Fibroblast of skin of right quadriceps (primary cell): Measurements from ENCODE around the gene TDRD9.

Experiments used
- DNase-seq: peaks from one replicate; pipeline ENCODE4 v3.0.0-alpha.2; 2013

Gene TDRD9

GRCh38 chr14:103994535-103995184 lies 66.4 kb downstream of the TDRD9 start:
- no peak for DNase-seq

DNA sequence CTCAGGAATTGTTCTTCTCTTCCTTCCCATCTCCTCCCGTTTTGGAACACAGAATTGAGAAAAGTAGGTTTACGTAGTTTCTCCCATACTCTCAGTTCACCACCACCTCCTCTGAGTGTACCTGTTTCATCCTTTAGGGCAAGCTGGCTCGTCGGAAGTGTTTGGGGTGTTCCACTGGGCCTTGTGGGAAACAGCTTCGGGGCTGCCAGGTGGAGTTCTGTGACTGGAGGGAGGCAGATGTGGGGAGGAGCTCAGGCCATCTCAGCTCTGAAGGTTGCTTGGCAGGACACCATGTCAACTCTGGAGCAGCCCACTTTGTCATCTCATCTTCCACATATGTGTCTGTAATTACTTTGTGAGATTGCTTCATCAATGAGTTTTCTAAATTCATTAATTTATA lies 67.6 kb downstream of the TDRD9 start:
- no peak for DNase-seq

- DNase-seq, result no peak
Observed at GRCh38 chr14:103997391-103997790, 69.1 kb downstream of the TDRD9 start.

DNA sequence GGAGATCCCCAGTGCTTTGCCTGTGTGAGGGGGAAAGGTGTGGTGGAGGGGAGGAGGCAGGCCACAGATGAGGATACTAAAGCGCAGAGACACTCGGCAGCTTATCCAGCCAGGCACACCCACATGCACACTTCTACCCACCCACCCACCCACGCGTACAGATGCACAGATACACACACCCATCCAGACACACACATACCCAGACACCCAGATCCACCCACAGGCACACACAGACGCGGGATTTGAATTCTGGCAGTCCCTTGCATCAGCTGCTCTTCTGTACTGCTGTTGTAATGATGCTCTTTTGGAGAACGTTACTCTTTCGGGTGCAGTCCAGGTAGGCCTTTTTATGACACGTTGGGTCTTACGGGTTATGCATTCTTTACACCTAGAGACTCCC lies 69.8 kb downstream of the TDRD9 start:
- no peak for DNase-seq

DNA sequence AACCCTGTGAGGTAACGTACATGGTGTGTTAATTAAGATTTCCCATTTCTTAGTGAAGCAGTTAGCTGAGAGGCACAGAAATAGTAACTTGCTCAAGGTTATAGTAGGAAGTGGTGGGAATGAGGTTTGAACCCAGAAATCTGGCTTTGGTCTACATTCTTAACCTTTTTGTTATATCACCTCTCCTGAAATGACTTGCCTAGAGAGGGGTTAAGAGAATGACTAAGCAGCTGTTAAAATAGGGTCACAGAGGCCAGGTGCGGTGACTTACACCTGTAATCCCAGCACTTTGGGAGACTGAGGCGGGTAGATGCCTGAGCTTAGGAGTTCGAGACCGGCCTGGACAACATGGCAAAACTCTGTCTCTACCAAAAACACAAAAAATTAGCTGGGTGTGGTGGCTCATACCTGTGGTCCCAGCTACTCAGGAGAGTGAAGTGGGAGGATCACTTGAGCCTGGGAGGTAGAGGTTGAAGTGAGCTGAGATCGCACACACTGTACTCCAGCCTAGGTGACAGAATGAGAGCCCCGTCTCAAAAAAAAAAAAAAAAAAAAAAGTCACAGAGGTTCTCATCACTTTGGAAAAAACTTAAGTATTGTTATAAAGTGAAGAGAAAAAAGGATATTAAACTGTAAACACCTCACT lies 71.7 kb downstream of the TDRD9 start:
- no peak for DNase-seq

DNA sequence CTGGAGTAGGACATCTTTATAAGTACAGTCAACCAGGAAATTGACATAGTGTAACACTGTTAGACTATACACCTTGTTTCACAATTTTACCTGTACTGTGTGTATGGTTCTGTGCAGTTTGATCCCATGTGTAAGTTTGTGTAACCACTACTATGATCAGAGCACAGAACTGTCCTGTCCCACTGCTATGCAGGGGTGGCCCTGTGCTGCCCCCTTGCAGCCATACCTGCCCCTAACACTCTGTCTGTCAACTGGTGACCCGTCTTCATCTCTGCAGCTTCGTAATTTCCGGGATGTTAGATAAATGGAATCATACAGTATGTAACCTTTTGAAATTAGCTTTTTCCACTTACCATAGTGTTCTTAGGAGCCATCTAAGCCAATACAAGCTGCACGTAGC lies 72.7 kb downstream of the TDRD9 start:
- no peak for DNase-seq

DNA sequence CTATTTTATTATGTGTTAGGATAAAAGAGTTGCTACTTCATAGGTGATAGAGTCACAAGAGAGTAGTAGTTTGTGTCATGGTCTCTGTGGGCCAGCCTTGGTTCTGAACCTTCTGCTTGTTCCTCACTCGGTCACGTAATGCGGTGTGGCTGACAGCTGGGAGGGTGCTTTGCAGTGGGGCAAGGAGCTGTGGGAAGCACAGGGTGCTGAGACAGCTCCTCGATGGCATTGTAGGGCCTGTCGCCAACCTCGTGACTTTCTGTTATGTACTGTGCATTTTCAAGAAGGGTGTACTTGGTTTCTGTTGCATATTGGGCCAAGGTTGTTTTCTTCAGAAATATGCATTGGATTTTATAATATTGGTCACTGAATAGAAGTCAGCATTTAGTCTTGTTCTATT lies 75.4 kb downstream of the TDRD9 start:
- DNase-seq, result no peak

DNA sequence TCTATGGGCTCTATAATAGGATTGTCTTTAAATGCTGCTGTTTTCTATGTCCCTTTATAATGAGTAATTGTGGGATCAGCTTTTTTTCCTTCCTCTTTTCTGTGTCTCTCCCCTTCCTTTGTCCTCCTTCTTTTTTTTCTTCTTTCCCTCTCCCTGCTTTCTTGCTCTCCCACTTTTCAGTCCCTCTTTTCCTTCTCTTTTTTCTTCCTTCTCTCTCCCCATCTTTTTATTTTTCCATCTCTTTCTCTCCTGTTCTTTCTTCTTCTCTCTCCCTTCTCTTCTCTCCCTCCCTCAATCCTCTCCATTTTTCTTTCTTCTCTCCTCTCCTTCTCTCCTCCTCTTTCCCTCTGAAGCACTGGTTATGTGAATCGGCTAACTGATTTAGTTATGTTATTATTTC lies 76.6 kb downstream of the TDRD9 start:
- no peak for DNase-seq

DNA sequence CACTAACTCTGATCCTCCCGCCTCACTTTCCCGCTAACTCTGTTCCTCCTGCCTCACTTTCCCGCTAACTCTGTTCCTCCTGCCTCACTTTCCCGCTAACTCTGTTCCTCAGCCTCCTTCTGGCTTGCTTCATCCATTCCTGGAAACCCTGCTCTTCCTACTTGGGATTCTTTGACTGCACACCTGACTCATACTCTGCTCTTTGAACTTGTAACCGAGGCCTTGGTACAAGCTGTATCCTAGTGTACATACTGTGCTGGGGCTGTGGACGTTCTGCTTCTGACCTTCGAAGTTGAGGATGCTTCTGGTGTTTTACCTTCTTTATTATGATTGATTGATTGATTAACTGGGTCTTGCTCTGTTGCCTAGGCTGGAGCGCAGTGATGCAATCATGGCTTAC lies 77.2 kb downstream of the TDRD9 start:
- DNase-seq, result no peak

DNA sequence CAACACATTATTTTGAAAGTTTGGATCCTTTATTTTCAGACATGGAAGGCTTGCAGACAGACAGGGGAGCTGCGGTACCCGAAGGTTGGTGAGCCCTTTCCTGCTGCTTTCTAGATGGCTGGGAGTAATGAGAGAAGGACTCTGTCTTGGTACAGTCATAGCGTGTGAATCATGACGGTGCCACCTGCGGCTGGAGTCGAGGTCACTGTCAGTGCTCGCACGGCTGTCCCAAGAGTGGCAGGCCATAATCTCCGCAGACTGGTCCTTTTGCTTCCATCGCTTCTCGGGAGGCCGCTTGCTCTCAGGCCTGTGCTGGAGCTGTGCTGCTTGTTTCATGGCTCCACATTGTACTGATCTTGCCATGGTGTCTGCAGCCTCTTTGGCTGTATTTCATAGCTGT lies 78.9 kb downstream of the TDRD9 start:
- no peak for DNase-seq

DNA sequence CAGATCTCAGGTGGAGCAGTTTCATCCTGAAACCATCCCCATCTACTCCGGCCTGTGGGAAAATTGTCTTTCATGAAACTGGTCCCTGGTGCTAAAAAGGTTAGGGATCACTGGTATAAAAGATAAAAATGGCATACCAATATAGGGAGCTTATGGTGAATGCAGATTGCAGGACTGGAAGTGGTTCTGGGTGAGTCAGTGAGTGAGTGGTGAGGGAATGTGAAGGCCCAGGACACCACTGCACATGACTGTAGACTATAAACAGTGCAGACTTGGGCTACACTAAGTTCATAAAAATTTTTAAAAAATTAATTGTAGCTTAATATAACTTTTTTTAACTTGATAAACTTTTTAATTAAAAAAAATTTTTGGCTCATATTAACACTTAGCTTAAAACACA lies 81.0 kb downstream of the TDRD9 start:
- DNase-seq, result no peak

- no peak for DNase-seq
Observed at GRCh38 chr14:104011824-104012517, 83.7 kb downstream of the TDRD9 start.

DNA sequence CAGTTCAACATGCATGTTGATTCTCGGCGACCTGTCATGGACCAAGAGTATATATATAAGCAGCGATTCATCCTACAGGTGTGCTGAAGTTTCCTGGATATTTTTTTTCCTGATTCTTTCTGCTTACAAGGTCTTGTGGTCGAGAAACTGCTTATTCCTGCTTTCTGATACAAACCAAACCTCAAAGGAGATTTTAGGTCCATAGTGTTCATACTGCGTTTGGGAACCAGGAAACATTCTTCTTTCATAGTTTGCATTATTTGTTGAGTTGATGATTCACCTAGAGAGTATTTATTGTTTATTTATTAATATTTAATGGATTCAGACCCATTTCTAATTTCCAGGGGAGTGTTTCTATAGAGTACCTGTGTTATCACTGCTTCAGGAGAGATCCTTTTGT lies 86.5 kb downstream of the TDRD9 start:
- no peak for DNase-seq

GRCh38 chr14:104016873-104017650 lies 88.8 kb downstream of the TDRD9 start:
- DNase-seq, result peak; percentile 3

GRCh38 chr14:104019029-104019428 lies 90.8 kb downstream of the TDRD9 start:
- no peak for DNase-seq

DNA sequence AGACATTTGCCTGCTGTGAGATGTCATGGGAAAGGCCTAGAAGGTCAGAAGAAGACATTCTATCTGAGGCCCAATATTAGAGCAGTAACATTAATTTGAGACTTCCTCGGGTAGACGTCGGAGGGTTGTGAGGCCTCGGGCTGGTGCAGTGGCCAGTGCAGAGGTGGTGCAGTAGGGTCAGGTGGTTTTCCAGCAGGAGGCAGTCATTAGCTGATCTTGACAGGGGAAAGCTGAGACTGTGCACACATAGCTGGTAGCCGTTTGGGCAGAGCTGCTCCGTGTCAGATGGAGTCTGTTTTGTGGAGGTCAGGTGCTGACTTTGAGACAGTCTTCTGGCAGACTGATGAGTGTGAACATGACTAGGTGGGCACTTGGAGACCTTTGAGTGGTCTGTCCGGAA lies 91.5 kb downstream of the TDRD9 start:
- DNase-seq, result no peak

DNA sequence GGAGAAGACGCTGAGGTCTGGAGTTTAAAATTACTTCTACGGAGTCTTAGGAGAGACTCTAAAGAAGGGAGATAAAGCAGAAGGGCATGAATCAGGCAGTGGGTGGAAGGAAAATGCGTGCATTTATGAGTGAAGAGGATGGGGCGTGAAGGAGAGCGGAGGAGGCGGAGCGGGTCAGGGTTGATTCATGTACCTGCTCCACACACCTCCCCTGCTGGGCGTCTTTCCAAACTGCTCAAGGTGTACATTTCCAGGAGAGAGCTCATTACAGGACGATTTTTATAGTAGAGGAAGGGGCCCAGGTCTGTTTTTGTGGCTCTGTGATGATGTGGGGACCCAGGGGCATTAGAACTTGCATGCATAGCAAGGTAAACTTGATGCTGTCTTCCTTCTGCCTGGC lies 92.2 kb downstream of the TDRD9 start:
- no peak for DNase-seq

GRCh38 chr14:104023325-104024055 lies 95.2 kb downstream of the TDRD9 start:
- DNase-seq, result no peak

GRCh38 chr14:104025534-104025933 lies 97.3 kb downstream of the TDRD9 start:
- DNase-seq, result no peak

GRCh38 chr14:104026024-104026423 lies 97.8 kb downstream of the TDRD9 start:
- no peak for DNase-seq

DNA sequence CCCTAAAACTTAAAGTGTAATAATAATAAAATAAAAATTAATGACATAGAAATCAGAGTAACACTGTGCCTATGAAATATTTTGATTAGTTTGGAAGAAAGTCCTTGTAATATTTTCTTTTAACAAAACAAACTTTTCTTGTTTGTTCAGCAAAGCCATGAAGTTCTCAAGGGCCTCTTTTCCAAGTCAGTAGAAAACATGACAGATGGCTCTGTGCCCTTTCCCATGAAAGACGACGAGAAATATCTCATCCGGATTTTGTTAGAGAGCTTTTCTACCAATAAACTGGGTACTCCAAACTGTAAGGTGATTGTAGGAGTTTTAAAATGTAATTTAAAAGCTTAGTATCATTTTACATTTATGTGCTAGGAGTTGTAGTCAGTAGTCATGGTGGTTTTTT lies 102.7 kb downstream of the TDRD9 start:
- DNase-seq, result no peak

DNA sequence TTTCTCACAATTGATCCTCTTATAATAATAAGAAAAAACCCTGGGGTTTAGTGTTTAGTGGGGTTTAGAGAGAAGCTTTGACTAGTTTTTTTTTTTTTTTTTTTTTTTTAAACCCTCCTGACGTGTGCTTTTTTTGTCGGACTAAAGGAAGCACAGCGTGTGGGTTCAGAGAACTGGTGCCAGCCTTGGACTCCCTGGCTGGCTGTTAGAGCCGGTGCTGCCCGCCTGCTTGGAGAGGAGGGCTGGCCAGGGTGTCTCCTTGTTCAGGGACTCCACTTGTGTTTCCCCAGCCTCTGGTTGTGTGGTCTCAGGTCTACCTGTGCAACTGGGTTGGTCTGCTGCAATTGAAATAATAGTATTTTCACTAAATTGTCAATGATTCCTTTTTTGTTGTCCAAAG lies 103.1 kb downstream of the TDRD9 start:
- DNase-seq, result no peak
